Mammary epithelial cell (primary cell): ENCODE data around the gene AGFG2.

Experiments
- CTCF ChIP-seq, 2 donors: IDR thresholded peaks in 1 of 2; conservative IDR thresholded peaks in 1 of 2; 2 replicates each; pipeline ENCODE4 v1.5.1; 2011 to 2012; ENCODE audit warnings: inconsistent platforms in 2 of 2, low read length in 2 of 2, mild to moderate bottlenecking in 2 of 2, control low read depth in 1 of 2, low read depth in 1 of 2; ENCODE audit not compliant: insufficient read depth in 1 of 2; ENCODE audit errors: extremely low read depth in 1 of 2
- EZH2 ChIP-seq: IDR thresholded peaks from 2 replicates; pipeline ENCODE4 v1.6.1; 2012; ENCODE audit warnings: low read length, inconsistent platforms, borderline replicate concordance

GRCh38 chr7:100567031-100567730 lies 28.2 kb downstream of the AGFG2 start:
- no peak for TF ChIP-seq CTCF (conservative IDR thresholded peaks at IDR 0.05 in 1 of 2, IDR thresholded peaks at IDR 0.05 in 1 of 2; ENCODE audit: extremely low read depth in 1 of 2, insufficient read depth in 1 of 2, low read depth in 1 of 2, low read length in 2 of 2)
- no peak for TF ChIP-seq EZH2
